Dermis microvascular lymphatic vessel endothelial cell (primary cell): Measurements from ENCODE around the gene SLX4. TPM values are rescaled to one million over a fixed set of nuclear protein-coding genes. Genes with fewer than 3 reads are reported as not detected.
A peak's percentile ranks its signal among the peaks of the same experiment; 100 is the strongest.
"Not testable (repeated sequence)": the region's sequence is repeated elsewhere in the genome, so short reads cannot be mapped to it uniquely, and the experiment has no call there.

Source experiments
- DNase-seq, 2 donors: peaks; one replicate each; pipeline versions ENCODE4 v3.0.0 to v3.0.0-alpha.2; 2010; ENCODE audit warnings: low read depth in 2 of 2
- total RNA-seq: library from RNA; depleted of rRNA; stranded (reverse); fragments of >200 nt; gene quantifications from 2 replicates; pipeline ENCODE4 v1.2.1, GENCODE V29; 2014

SLX4 gene
- total RNA-seq = 1.9 and 2.1 TPM in 2 replicates

GRCh38 chr16:3611146-3611975 lies at the start of gene SLX4:
Gene SLX4 (minus strand): TSS chr16:3611606. CDS start chr16:3608964, 2,642 bp downstream.
- peak; percentile 66 to 90 for DNase-seq

- no peak for DNase-seq
These were observed 47.8 kb upstream of the SLX4 start for GRCh38 chr16:3659251-3659650.

DNA sequence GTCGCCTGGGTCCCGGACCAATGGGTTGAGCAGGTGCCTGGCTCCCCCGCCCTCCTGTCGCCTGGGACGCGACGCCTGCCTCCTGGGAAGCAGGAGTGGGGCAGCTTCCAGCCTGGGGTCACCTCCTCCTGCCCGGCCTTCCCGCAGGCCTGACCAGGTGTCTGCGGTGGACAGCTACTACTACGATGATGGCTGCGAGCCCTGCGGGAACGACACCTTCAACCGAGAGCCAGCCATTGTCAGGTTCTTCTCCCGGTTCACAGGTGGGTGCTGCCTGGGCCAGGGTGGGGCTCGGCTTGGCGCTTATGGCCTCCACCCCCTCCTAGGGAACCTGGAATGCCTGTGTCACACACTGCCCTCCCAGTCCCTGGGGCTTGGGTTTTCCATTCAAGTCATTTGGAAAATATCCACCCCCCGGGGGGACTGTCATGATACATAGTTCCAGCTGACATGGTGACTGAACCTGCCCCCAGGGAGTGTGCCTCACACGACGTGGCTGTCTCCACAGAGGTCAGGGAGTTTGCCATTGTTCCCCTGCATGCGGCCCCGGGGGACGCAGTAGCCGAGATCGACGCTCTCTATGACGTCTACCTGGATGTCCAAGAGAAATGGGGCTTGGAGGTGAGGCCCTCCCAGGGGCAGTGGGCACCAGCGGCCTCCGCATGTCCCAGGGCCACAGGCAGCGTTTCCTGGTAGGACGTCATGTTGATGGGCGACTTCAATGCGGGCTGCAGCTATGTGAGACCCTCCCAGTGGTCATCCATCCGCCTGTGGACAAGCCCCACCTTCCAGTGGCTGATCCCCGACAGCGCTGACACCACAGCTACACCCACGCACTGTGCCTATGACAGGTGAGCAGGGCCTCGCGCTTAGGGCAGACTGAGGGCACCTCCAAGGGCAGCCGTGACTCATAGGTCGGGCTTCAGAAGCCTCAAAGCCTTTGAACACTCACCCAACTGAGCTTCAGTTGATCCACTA lies 45.4 kb upstream of the SLX4 start:
- no peak for DNase-seq

- not testable (repeated sequence) for DNase-seq
These were observed 44.7 kb upstream of the SLX4 start for GRCh38 chr16:3656160-3656490.

- no peak for DNase-seq
These were observed 44.2 kb upstream of the SLX4 start for GRCh38 chr16:3655396-3656159.

- no peak for DNase-seq
These were observed 43.6 kb upstream of the SLX4 start for GRCh38 chr16:3655030-3655395.

- DNase-seq = peak; percentile 29 to 70
These were observed 43.0 kb upstream of the SLX4 start, which contains the start of gene DNASE1 for GRCh38 chr16:3654249-3654991. Gene DNASE1 (plus strand): TSS chr16:3654691. CDS start chr16:3655374, 683 bp downstream.

GRCh38 chr16:3652373-3653195 lies 41.2 kb upstream of the SLX4 start:
- DNase-seq = no peak

DNA sequence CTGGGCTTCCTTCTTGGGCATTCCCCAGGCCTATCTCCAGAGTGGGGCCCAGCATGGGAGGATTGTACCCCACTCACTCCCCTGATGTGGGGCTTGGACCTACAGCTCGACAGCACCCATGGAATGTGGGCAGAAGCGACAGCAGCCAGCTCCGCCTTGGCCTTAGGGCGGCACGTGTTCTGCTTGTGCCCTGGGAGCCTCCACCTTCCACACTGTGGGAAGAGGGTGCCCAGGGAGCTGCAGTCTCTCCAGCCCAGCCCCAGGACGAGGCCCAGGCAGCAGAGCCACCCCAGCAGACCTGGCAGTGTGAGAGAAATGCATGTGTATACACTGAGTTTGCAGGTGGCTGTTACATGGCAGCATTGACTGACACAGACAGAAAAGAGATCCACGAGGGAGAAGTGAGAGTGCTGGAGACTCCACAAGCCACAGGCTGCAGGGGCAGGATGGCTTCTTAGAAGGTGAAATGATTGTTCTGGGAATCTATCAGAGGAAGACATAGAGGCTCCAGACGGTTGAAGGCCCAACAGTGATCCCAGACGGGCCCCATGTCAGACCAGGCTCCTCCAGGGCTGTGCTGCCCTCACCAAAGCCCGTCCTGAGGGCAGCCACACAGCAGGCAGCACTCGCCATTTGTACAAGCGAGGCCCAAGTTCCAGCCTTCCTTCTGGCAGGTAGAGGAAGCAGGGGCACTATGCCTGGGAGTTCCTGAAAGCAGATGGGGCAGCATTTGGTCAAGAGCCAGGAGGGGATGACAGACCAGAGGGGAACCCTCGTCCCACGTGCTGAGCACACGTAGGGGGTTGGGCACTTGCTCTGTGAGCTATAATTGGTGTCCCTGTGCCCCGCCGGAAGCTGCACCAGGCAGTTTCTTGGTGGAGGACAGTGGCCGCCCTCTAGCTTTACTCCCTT lies 40.3 kb upstream of the SLX4 start:
- no peak for DNase-seq

- no peak for DNase-seq
These were observed 39.3 kb upstream of the SLX4 start for GRCh38 chr16:3650631-3651265.

GRCh38 chr16:3646348-3646920 lies 35.0 kb upstream of the SLX4 start:
- DNase-seq = peak; percentile 63 to 88

- DNase-seq = no peak
These were observed 34.3 kb upstream of the SLX4 start for GRCh38 chr16:3645504-3646347.

GRCh38 chr16:3645108-3645503 lies 33.7 kb upstream of the SLX4 start:
- DNase-seq = no peak

- no peak for DNase-seq
These were observed 31.8 kb upstream of the SLX4 start for GRCh38 chr16:3643095-3643730.

DNA sequence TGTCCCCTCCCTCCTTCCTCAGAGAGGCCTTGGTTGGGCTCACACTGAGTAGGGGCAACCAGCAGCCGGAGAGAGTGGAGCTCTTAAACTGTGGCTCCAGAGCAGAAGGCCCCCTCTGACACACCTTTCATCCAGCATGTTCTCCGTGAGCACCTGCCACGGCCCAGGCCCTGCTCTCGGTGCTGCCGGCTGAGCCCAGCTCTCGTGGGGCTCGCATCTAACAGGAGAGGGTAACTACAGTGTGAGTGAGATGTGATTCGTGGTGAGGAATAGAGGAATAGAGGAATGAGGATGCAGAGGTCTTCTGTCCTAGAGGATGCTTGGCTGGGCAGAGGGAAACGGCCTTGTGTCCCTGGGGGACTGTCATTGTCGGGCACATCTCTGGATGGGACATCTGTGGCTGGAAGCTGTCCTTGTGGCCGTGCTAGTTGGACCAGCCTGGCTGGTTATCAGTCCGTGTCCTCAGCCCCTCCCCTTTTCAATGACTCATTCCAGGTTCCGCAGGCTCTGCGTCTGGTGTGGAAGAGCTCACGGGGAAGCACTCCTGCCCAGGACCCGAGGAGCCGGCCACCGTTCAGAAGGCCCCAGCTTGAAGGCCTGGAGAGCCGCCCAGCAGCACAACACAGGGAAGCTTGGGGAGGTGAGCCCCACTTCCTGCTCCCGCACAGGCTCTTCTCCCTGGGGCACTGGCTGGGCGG lies 31.1 kb upstream of the SLX4 start:
- peak; percentile 32 to 69 for DNase-seq

- no peak for DNase-seq
These were observed 30.5 kb upstream of the SLX4 start for GRCh38 chr16:3641801-3642396.
